ENCODE measurements around the gene NID2. TPM values are rescaled to one million over a fixed set of nuclear protein-coding genes. Genes with fewer than 3 reads are reported as not detected.

Gene NID2
- total RNA-seq, 1 experiment from 2014 or later: 6.6 TPM

GRCh38 chr14:52021957-52022600 is 46.8 kb downstream of the NID2 start:
- no peaks in the 10 kb centered on the region; the same call in 1 of the 2 replicates for H3K27me3 Mint-ChIP-seq (ENCODE audit: low read depth)
- no peak overlapping the region for H2AFZ ChIP-seq (ENCODE audit: low read length)

More at GRCh38 chr14:52021957-52022600, 46.8 kb downstream of the NID2 start:
- Histone ChIP-seq H3K56ac (ENCODE audit: insufficient read length, low read depth, low read length) (no peak overlapping the region), H3K79me2 (ENCODE audit: insufficient read depth, low read length) (no peaks in the 10 kb centered on the region), H3K27me3 (ENCODE audit: insufficient read depth, low read length) (no peaks in the 10 kb centered on the region), H4K8ac (replicated peaks; ENCODE audit: insufficient read length, low read depth, low read length) (no peak overlapping the region), H2BK120ac (ENCODE audit: low read depth, low read length, poor library complexity, severe bottlenecking) (no peak overlapping the region), H3K79me1 (ENCODE audit: insufficient read depth, low read depth, low read length, poor library complexity, severe bottlenecking) (no peaks in the 10 kb centered on the region), H3K27ac (ENCODE audit: insufficient read length, low read depth, low read length) (no peak overlapping the region), H4K5ac (ENCODE audit: insufficient read length, low read depth, low read length) (no peak overlapping the region), H4K20me1 (ENCODE audit: control insufficient read depth, insufficient read depth, insufficient read length) (no peaks in the 10 kb centered on the region), H3K4ac (ENCODE audit: low read depth, low read length) (no peak overlapping the region), H2BK20ac (ENCODE audit: low read depth, low read length, poor library complexity, severe bottlenecking) (no peak overlapping the region), H3K14ac (ENCODE audit: insufficient read depth, low read length) (no peak overlapping the region), H4K91ac (ENCODE audit: insufficient read length, low read depth, low read length) (no peak overlapping the region), H3K18ac (ENCODE audit: insufficient read length, low read depth, low read length) (no peak overlapping the region), H2BK12ac (ENCODE audit: insufficient read length, low read depth, low read length) (no peak overlapping the region), H3K23me2 (ENCODE audit: insufficient read length, low read depth, low read length, poor library complexity, severe bottlenecking) (no peaks in the 10 kb centered on the region), H2BK15ac (ENCODE audit: low read depth, low read length) (no peak overlapping the region), H3K9me3 (ENCODE audit: control insufficient read depth, low read depth, low read length) (no peaks in the 10 kb centered on the region), H3K4me2 (ENCODE audit: insufficient read depth, insufficient read length, low read length) (no peak overlapping the region), H3K9ac (ENCODE audit: extremely low read depth, insufficient read length, low read length) (no peak overlapping the region), H3K4me1 (ENCODE audit: insufficient read depth, low read length) (peaks cover 7% of the 10 kb centered on the region; the same call in 1 of the 2 replicates), H2BK5ac (ENCODE audit: insufficient read length, low read length) (no peak overlapping the region), H3T11ph (ENCODE audit: low read length) (no peak overlapping the region), H2AK5ac (ENCODE audit: insufficient read length, low read length) (no peak overlapping the region), H3K23ac (ENCODE audit: insufficient read length, low read depth, low read length) (no peak overlapping the region)
- no CpG with 5 or more reads among the region's 6 CpGs for WGBS (ENCODE audit: extremely low coverage, insufficient read length, low lambda C conversion rate)
- H3K9me3 Mint-ChIP-seq: peaks cover 0 to 3% of the 10 kb centered on the region in 2 experiments; a peak in 1 of 5 replicates
- TF ChIP-seq, protein P1, sequence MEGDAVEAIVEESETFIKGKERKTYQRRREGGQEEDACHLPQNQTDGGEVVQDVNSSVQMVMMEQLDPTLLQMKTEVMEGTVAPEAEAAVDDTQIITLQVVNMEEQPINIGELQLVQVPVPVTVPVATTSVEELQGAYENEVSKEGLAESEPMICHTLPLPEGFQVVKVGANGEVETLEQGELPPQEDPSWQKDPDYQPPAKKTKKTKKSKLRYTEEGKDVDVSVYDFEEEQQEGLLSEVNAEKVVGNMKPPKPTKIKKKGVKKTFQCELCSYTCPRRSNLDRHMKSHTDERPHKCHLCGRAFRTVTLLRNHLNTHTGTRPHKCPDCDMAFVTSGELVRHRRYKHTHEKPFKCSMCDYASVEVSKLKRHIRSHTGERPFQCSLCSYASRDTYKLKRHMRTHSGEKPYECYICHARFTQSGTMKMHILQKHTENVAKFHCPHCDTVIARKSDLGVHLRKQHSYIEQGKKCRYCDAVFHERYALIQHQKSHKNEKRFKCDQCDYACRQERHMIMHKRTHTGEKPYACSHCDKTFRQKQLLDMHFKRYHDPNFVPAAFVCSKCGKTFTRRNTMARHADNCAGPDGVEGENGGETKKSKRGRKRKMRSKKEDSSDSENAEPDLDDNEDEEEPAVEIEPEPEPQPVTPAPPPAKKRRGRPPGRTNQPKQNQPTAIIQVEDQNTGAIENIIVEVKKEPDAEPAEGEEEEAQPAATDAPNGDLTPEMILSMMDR (conservative IDR thresholded peaks at IDR 0.05): no peak
- H3K36me3 Mint-ChIP-seq (ENCODE audit: insufficient read depth in 1 of 3, low read depth in 3 of 3): peaks cover 0 to 2% (median 0%) of the 10 kb centered on the region in 3 experiments; a peak in 3 of 7 replicates
- no peak overlapping the region for H3K4me3 Mint-ChIP-seq
- DNase-seq: no peak
- H3K27ac Mint-ChIP-seq: 0 out of 7 replicates have a peak overlapping the region, but pooled peaks of 1 of the 3 experiments have one; percentile 76
- peaks cover 25 to 28% of the 10 kb centered on the region in 2 experiments for H3K4me1 Mint-ChIP-seq

Measured in H9 (cell line).